NB4 (cell line): ENCODE data around the gene RBM39.
"Not testable (repeated sequence)": the region's sequence is repeated elsewhere in the genome, so short reads cannot be mapped to it uniquely, and the experiment has no call there.

Source experiments
- DNase-seq: peaks from one replicate; pipeline ENCODE4 v3.0.0; 2010; ENCODE audit warnings: low read depth
- H3K4me3 ChIP-seq: one replicate; pipeline ENCODE4 v1.5.1; 2011; ENCODE audit warnings: mild to moderate bottlenecking, low read depth, low read length, moderate library complexity
- MYC ChIP-seq: IDR thresholded peaks from 2 replicates; pipeline ENCODE4 v1.6.1; 2011; ENCODE audit warnings: low read depth, low read length
- POLR2A ChIP-seq: IDR thresholded peaks from 2 replicates; pipeline ENCODE4 v1.6.1; 2011; ENCODE audit warnings: mild to moderate bottlenecking; ENCODE audit not compliant: insufficient read length; ENCODE audit errors: extremely low read depth
- TF ChIP-seq, protein P1 (sequence below): IDR thresholded peaks from 2 replicates; pipeline ENCODE4 v1.6.1; 2011; ENCODE audit warnings: low read depth, low read length
- TF ChIP-seq, protein P2 (sequence below): IDR thresholded peaks from one replicate; pipeline ENCODE4 v1.5.1; 2012; ENCODE audit warnings: low read depth, low read length

RBM39 gene

DNA sequence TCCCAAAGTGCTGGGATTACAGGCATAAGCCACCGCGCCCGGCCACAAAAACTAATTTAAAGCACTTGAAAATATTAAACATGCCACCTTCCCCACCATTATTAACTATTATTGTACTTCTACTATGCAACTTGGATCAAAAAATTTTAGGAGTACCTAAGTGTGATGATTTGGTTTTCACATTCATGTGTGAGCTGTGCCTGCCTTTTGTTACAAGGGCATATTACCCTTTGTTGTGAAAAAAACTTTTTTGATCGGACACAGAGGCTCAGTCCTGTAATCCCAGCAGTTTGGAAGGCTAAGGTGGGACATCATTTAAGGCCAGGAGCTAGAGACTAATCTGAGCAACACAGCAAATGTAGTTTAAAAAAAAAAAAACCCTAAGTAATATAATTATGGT, 25.7 kb downstream of the RBM39 start:
- no peak for TF ChIP-seq POLR2A
- TF ChIP-seq, protein P1, sequence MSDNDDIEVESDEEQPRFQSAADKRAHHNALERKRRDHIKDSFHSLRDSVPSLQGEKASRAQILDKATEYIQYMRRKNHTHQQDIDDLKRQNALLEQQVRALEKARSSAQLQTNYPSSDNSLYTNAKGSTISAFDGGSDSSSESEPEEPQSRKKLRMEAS: no peak
- no peak for TF ChIP-seq MYC
- TF ChIP-seq, protein P2, sequence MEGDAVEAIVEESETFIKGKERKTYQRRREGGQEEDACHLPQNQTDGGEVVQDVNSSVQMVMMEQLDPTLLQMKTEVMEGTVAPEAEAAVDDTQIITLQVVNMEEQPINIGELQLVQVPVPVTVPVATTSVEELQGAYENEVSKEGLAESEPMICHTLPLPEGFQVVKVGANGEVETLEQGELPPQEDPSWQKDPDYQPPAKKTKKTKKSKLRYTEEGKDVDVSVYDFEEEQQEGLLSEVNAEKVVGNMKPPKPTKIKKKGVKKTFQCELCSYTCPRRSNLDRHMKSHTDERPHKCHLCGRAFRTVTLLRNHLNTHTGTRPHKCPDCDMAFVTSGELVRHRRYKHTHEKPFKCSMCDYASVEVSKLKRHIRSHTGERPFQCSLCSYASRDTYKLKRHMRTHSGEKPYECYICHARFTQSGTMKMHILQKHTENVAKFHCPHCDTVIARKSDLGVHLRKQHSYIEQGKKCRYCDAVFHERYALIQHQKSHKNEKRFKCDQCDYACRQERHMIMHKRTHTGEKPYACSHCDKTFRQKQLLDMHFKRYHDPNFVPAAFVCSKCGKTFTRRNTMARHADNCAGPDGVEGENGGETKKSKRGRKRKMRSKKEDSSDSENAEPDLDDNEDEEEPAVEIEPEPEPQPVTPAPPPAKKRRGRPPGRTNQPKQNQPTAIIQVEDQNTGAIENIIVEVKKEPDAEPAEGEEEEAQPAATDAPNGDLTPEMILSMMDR: no peak
- no peak for DNase-seq
- H3K4me3 ChIP-seq: no peak overlapping the region

DNA sequence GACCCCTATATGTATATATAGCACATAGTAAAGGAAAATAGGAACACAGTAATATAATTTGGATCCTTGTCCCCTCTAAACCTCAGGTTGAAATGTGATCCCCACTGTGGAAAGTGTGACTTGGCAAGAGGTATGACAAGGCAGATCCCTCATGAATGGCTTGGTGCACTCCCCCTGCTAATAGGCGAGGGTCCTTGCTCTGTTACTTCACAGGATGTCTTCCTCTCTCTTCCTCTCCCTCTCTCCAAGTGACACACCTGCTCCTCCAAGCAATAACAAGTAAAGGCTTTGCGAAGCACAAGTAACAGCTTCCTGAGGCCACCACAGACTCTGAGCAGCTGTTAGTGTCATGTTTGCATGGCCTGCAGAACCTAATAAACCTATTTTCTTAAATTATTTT, 26.4 kb downstream of the RBM39 start:
- no peak for DNase-seq
- TF ChIP-seq, protein P1: no peak
- TF ChIP-seq, protein P2: no peak
- no peak for TF ChIP-seq POLR2A
- TF ChIP-seq MYC: no peak
- H3K4me3 ChIP-seq: no peak overlapping the region

DNA sequence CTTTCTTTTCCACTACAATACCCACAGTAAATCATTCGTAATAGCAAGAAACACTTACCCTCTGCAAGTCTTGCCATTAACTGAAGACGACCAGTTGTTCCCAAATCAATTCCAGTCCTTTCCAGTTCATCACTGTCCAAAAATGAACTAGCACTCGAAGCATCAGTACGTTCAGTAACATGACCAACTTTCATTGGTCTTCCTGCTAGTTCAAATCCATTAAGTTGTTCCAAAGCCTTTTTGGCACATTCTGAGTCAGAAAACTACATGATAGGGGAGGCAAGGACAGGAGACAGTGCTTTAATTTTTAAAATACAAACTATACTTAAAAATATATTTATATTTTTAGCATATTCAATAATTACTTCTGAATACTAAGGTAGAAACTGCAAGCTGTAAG, 27.9 kb downstream of the RBM39 start:
- H3K4me3 ChIP-seq: no peak overlapping the region
- TF ChIP-seq MYC (no peak), POLR2A (no peak)
- TF ChIP-seq, protein P1: no peak
- TF ChIP-seq, protein P2: no peak
- no peak for DNase-seq

DNA sequence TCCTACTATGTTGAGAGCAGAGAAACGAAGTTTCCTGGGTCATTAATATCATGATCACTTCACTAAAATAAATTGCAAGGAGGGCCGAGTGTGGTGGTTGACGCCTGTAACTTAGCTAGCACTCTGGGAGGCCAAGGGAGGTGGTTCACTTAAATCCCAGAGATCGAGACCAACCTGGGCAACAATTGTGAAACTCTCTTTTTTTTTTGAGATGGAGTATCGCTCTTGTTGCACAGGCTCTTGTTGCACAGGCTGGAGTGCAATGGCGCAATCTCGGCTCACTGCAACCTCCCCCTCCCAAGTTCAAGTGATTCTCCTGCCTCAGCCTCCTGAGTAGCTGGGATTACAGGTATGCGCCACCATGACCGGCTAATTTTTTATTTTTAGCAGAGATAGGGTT, 28.9 kb downstream of the RBM39 start:
- peak; percentile 38 for DNase-seq
- not testable (repeated sequence) for H3K4me3 ChIP-seq

DNA sequence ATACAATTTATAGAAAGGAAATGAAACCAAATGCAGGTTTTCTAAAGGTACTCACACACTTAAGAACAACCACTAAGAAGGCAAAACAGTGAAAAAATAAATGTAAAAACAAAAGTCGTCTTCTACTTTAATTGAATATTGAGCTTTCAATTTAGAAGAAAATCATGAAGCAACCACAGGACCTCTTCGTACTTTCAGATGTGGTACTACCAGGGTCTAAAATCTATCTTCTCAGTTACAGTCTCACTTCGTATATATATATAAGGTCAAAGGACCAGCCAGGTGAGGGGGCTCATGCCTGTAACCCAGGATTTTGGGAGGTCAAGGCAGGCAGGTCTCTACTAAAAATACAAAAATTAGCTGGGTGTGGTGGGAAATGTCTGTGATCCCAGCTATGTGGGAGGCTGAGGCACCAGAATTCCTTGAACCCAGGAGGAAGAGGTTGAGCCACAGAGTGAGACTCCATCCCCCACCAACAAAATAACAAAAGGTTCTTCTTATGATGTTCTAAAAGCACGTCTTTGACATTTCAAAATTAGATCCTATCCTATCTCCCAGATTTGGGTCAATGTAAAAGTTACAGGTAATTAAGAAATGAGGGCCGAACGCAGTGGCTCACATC, 30.4 kb downstream of the RBM39 start:
- TF ChIP-seq, protein P1: no peak
- TF ChIP-seq POLR2A (no peak), MYC (no peak)
- TF ChIP-seq, protein P2: no peak
- DNase-seq: no peak
- no peak overlapping the region for H3K4me3 ChIP-seq

DNA sequence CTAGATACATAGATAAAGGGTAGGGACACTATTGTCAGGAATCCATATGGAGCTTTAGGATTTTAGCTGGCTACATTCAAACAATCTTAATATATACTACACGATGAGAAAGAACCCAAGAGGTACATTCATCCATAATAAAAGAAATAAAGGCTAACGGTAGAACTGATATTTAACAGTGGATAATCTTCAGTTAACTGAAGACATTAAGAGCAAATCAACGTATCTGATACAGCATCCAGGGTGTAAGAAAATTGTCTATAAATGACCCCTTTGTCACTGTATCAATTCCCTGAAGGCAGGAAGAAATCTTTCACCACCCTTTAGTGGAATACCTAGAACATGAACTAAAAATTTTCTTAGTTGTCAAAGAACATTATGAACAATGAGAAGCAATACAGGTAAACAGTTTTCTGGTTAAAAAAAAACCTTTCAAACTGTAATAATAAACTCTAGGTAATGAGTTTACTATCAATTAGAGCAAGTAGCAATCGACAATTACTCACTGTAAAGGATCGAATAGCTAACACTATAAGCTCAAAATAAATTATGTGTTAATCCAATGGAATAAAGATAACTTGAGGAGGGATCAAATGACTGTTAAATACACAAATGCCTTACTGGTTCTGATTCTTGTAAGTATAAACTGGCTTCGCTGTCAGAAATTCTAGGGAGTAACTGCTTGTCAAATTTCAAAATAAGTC, 31.0 kb downstream of the RBM39 start:
- DNase-seq: no peak
- TF ChIP-seq, protein P1: no peak
- TF ChIP-seq, protein P2: no peak
- no peak for TF ChIP-seq MYC
- TF ChIP-seq POLR2A: no peak
- no peak overlapping the region for H3K4me3 ChIP-seq
